Limb (tissue), 2 donors: ENCODE results near the gene DNAI2.
A peak's percentile ranks its signal among the peaks of the same experiment; 100 is the strongest.

Source experiments
- DNase-seq, 2 donors: peaks; one replicate each; pipeline ENCODE4 v3.0.0-alpha.2; 2016; ENCODE audit errors: extremely low spot score in 2 of 2

Gene DNAI2

GRCh38 chr17:74337834-74338500 is 63.9 kb downstream of the DNAI2 start:
- no peak for DNase-seq

GRCh38 chr17:74339537-74340195 is 65.6 kb downstream of the DNAI2 start:
- DNase-seq, result no peak

- DNase-seq, result no peak
Measured at GRCh38 chr17:74340470-74341023, 66.5 kb downstream of the DNAI2 start.

- DNase-seq, result peak in 1 of 2 donors; percentile 38
Measured at GRCh38 chr17:74342224-74342623, 68.2 kb downstream of the DNAI2 start.

GRCh38 chr17:74343121-74343520 is 69.1 kb downstream of the DNAI2 start:
- DNase-seq, result no peak

- peak in 1 of 2 donors; percentile 21 for DNase-seq
Measured at GRCh38 chr17:74343526-74344284, 69.7 kb downstream of the DNAI2 start.

- DNase-seq, result no peak
Measured at GRCh38 chr17:74344658-74345057, 70.6 kb downstream of the DNAI2 start.

GRCh38 chr17:74345433-74346241 is 71.6 kb downstream of the DNAI2 start:
- no peak for DNase-seq

GRCh38 chr17:74347646-74348045 is 73.6 kb downstream of the DNAI2 start:
- DNase-seq, result no peak

- no peak for DNase-seq
Measured at GRCh38 chr17:74349120-74349519, 75.1 kb downstream of the DNAI2 start.

- no peak for DNase-seq
Measured at GRCh38 chr17:74350486-74350885, 76.5 kb downstream of the DNAI2 start.

- DNase-seq, result no peak
Measured at GRCh38 chr17:74351552-74352210, 77.6 kb downstream of the DNAI2 start.

GRCh38 chr17:74353446-74354060 is 79.5 kb downstream of the DNAI2 start:
- DNase-seq, result no peak

- DNase-seq, result no peak
Measured at GRCh38 chr17:74354123-74354522, 80.1 kb downstream of the DNAI2 start.

GRCh38 chr17:74354561-74354960 is 80.5 kb downstream of the DNAI2 start:
- DNase-seq, result no peak

- no peak for DNase-seq
Measured at GRCh38 chr17:74355065-74355464, 81.0 kb downstream of the DNAI2 start.

- peak in 1 of 2 donors; percentile 55 for DNase-seq
Measured at GRCh38 chr17:74356646-74357465, 82.8 kb downstream of the DNAI2 start.

GRCh38 chr17:74357466-74357809 is 83.4 kb downstream of the DNAI2 start:
- no peak for DNase-seq

- no peak for DNase-seq
Measured at GRCh38 chr17:74358697-74359096, 84.7 kb downstream of the DNAI2 start.

- DNase-seq, result no peak
Measured at GRCh38 chr17:74359916-74360315, 85.9 kb downstream of the DNAI2 start.
